ENCODE data around the gene LRTM2. TPM values are rescaled to one million over a fixed set of nuclear protein-coding genes. Genes with fewer than 3 reads are reported as not detected.

Gene LRTM2
- total RNA-seq, 4 donors from 2014 or later: not detected

- no peak for TF ChIP-seq CTCF (IDR thresholded peaks at IDR 0.05; ENCODE audit: low read depth)
These were observed 10.0 kb upstream of the LRTM2 start for GRCh38 chr12:1810201-1810930.

GRCh38 chr12:1810931-1811280 lies 9.5 kb upstream of the LRTM2 start:
- TF ChIP-seq CTCF (IDR thresholded peaks at IDR 0.05; ENCODE audit: low read depth): no peak

- TF ChIP-seq CTCF (IDR thresholded peaks at IDR 0.05; ENCODE audit: low read depth): no peak
These were observed 9.0 kb upstream of the LRTM2 start for GRCh38 chr12:1811281-1811947.

GRCh38 chr12:1811948-1812291 lies 8.4 kb upstream of the LRTM2 start:
- no peak for TF ChIP-seq CTCF (IDR thresholded peaks at IDR 0.05; ENCODE audit: low read depth)

- no peak for TF ChIP-seq CTCF (IDR thresholded peaks at IDR 0.05; ENCODE audit: low read depth)
These were observed 7.6 kb upstream of the LRTM2 start for GRCh38 chr12:1812650-1813302.

- no peak for TF ChIP-seq CTCF (IDR thresholded peaks at IDR 0.05; ENCODE audit: low read depth)
These were observed 6.1 kb upstream of the LRTM2 start for GRCh38 chr12:1814266-1814665.

GRCh38 chr12:1815108-1815507 lies 5.3 kb upstream of the LRTM2 start:
- no peak for TF ChIP-seq CTCF (IDR thresholded peaks at IDR 0.05; ENCODE audit: low read depth)
